ENCODE data around the gene DENND2D. TPM values are rescaled to one million over a fixed set of nuclear protein-coding genes. Genes with fewer than 3 reads are reported as not detected.

DENND2D gene
- total RNA-seq, 1 donor from 2014 or later = 0.18 TPM

GRCh38 chr1:111201275-111202090 is 1.0 kb upstream of the DENND2D start:
- H3K4me2 ChIP-seq (ENCODE audit: low read length) = no peak overlapping the region
- no peaks in the 10 kb centered on the region for H3K79me2 ChIP-seq (ENCODE audit: insufficient read depth, low read length)
- no peak overlapping the region for H3K9ac ChIP-seq (ENCODE audit: low read length)
- peaks cover 15% of the 10 kb centered on the region for H3K27me3 ChIP-seq (ENCODE audit: insufficient read depth, low read length)
- no peaks in the 10 kb centered on the region for H3K36me3 ChIP-seq (ENCODE audit: insufficient read depth, low read length)
- FAIRE-seq (no peak), DNase-seq (ENCODE audit: low read depth) (no peak)
- no peak overlapping the region for H3K27ac ChIP-seq (ENCODE audit: low read depth, low read length)
- Mint-ChIP-seq H3K4me3 (ENCODE audit: unreplicated experiment) (no peak overlapping the region), H3K27ac (ENCODE audit: unreplicated experiment) (no peak overlapping the region), H3K9me3 (ENCODE audit: unreplicated experiment) (peaks cover 9% of the 10 kb centered on the region), H3K4me1 (ENCODE audit: low read depth, unreplicated experiment) (no peaks in the 10 kb centered on the region), H3K27me3 (ENCODE audit: low read depth, unreplicated experiment) (peaks cover 33% of the 10 kb centered on the region), H3K36me3 (ENCODE audit: low read depth, unreplicated experiment) (peaks cover 2% of the 10 kb centered on the region)
- H4K20me1 ChIP-seq (ENCODE audit: insufficient read depth, low read length) = no peaks in the 10 kb centered on the region
- H3K4me3 ChIP-seq (ENCODE audit: insufficient read depth, low read depth, low read length) = no peak overlapping the region
- H3K9me3 ChIP-seq (ENCODE audit: insufficient read depth, low read depth, low read length) = no peaks in the 10 kb centered on the region
- H3K4me1 ChIP-seq (ENCODE audit: insufficient read depth, low read length) = peaks cover 5% of the 10 kb centered on the region
- no peak overlapping the region for H2AFZ ChIP-seq (ENCODE audit: low read depth, low read length)
- TF ChIP-seq EZH2 (IDR thresholded peaks at IDR 0.05; ENCODE audit: insufficient read depth, low read length) = no peak
- TF ChIP-seq, protein P1, sequence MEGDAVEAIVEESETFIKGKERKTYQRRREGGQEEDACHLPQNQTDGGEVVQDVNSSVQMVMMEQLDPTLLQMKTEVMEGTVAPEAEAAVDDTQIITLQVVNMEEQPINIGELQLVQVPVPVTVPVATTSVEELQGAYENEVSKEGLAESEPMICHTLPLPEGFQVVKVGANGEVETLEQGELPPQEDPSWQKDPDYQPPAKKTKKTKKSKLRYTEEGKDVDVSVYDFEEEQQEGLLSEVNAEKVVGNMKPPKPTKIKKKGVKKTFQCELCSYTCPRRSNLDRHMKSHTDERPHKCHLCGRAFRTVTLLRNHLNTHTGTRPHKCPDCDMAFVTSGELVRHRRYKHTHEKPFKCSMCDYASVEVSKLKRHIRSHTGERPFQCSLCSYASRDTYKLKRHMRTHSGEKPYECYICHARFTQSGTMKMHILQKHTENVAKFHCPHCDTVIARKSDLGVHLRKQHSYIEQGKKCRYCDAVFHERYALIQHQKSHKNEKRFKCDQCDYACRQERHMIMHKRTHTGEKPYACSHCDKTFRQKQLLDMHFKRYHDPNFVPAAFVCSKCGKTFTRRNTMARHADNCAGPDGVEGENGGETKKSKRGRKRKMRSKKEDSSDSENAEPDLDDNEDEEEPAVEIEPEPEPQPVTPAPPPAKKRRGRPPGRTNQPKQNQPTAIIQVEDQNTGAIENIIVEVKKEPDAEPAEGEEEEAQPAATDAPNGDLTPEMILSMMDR (IDR thresholded peaks at IDR 0.05; ENCODE audit: insufficient read depth, low read depth, low read length) = no peak

DNA sequence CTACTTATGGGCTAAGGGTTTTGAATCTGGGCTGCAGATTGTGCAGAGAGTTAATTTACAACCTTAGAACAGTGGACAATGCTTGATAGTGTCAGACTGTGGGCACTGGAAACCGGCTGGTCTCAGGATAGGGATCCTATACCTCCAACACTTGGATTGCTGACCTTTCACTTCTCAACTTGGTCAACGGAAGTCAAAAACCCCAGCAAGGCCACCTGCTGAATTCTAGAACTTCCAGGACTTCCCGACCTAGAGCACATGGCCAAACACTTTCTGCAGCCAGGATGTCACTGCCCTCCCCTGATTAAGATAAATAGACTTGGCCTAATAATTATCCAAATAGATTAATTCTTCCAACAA is 336 bp upstream of the DENND2D start:
- no peaks in the 10 kb centered on the region for H3K9me3 ChIP-seq (ENCODE audit: insufficient read depth, low read depth, low read length)
- H3K4me3 ChIP-seq (ENCODE audit: insufficient read depth, low read depth, low read length) = no peak overlapping the region
- H3K4me2 ChIP-seq (ENCODE audit: low read length) = no peak overlapping the region
- no peak for TF ChIP-seq EZH2 (IDR thresholded peaks at IDR 0.05; ENCODE audit: insufficient read depth, low read length)
- TF ChIP-seq, protein P1 (IDR thresholded peaks at IDR 0.05; ENCODE audit: insufficient read depth, low read depth, low read length) = no peak
- no peak for FAIRE-seq
- H3K36me3 ChIP-seq (ENCODE audit: insufficient read depth, low read length) = no peaks in the 10 kb centered on the region
- peaks cover 15% of the 10 kb centered on the region for H3K27me3 ChIP-seq (ENCODE audit: insufficient read depth, low read length)
- no peaks in the 10 kb centered on the region for H4K20me1 ChIP-seq (ENCODE audit: insufficient read depth, low read length)
- Mint-ChIP-seq H3K27ac (ENCODE audit: unreplicated experiment) (no peak overlapping the region), H3K36me3 (ENCODE audit: low read depth, unreplicated experiment) (peaks cover 2% of the 10 kb centered on the region), H3K27me3 (ENCODE audit: low read depth, unreplicated experiment) (peaks cover 37% of the 10 kb centered on the region), H3K9me3 (ENCODE audit: unreplicated experiment) (peaks cover 9% of the 10 kb centered on the region), H3K4me3 (ENCODE audit: unreplicated experiment) (no peak overlapping the region), H3K4me1 (ENCODE audit: low read depth, unreplicated experiment) (peaks cover 3% of the 10 kb centered on the region)
- no peak overlapping the region for H2AFZ ChIP-seq (ENCODE audit: low read depth, low read length)
- no peak overlapping the region for H3K9ac ChIP-seq (ENCODE audit: low read length)
- H3K79me2 ChIP-seq (ENCODE audit: insufficient read depth, low read length) = no peaks in the 10 kb centered on the region
- H3K27ac ChIP-seq (ENCODE audit: low read depth, low read length) = no peak overlapping the region
- no peak for DNase-seq (ENCODE audit: low read depth)
- peaks cover 5% of the 10 kb centered on the region for H3K4me1 ChIP-seq (ENCODE audit: insufficient read depth, low read length)

GRCh38 chr1:111199329-111199728 is 1.1 kb downstream of the DENND2D start:
- no peaks in the 10 kb centered on the region for H3K36me3 ChIP-seq (ENCODE audit: insufficient read depth, low read length)
- peaks cover 2% of the 10 kb centered on the region for H3K36me3 Mint-ChIP-seq (ENCODE audit: low read depth, unreplicated experiment)
- peaks cover 6% of the 10 kb centered on the region for H3K9me3 Mint-ChIP-seq (ENCODE audit: unreplicated experiment)
- H3K79me2 ChIP-seq (ENCODE audit: insufficient read depth, low read length) = no peaks in the 10 kb centered on the region
- DNase-seq (ENCODE audit: low read depth) = no peak
- no peaks in the 10 kb centered on the region for H4K20me1 ChIP-seq (ENCODE audit: insufficient read depth, low read length)
- no peaks in the 10 kb centered on the region for H3K9me3 ChIP-seq (ENCODE audit: insufficient read depth, low read depth, low read length)
- no peak overlapping the region for H3K27ac Mint-ChIP-seq (ENCODE audit: unreplicated experiment)
- no peak overlapping the region for H3K4me3 ChIP-seq (ENCODE audit: insufficient read depth, low read depth, low read length)
- H3K4me3 Mint-ChIP-seq (ENCODE audit: unreplicated experiment) = no peak overlapping the region
- H2AFZ ChIP-seq (ENCODE audit: low read depth, low read length) = no peak overlapping the region
- peaks cover 4% of the 10 kb centered on the region for H3K27me3 ChIP-seq (ENCODE audit: insufficient read depth, low read length)
- H3K4me1 ChIP-seq (ENCODE audit: insufficient read depth, low read length) = peaks cover 5% of the 10 kb centered on the region
- no peak overlapping the region for H3K4me2 ChIP-seq (ENCODE audit: low read length)
- no peak overlapping the region for H3K9ac ChIP-seq (ENCODE audit: low read length)
- TF ChIP-seq, protein P1 (IDR thresholded peaks at IDR 0.05; ENCODE audit: insufficient read depth, low read depth, low read length) = no peak
- no peak for TF ChIP-seq EZH2 (IDR thresholded peaks at IDR 0.05; ENCODE audit: insufficient read depth, low read length)
- no peak overlapping the region for H3K27ac ChIP-seq (ENCODE audit: low read depth, low read length)
- H3K4me1 Mint-ChIP-seq (ENCODE audit: low read depth, unreplicated experiment) = peaks cover 6% of the 10 kb centered on the region
- FAIRE-seq = no peak
- H3K27me3 Mint-ChIP-seq (ENCODE audit: low read depth, unreplicated experiment) = peaks cover 26% of the 10 kb centered on the region

All from astrocyte (in vitro differentiated cells and primary cell).